ENCODE measurements around the gene DNMT3A.

Gene DNMT3A

DNA sequence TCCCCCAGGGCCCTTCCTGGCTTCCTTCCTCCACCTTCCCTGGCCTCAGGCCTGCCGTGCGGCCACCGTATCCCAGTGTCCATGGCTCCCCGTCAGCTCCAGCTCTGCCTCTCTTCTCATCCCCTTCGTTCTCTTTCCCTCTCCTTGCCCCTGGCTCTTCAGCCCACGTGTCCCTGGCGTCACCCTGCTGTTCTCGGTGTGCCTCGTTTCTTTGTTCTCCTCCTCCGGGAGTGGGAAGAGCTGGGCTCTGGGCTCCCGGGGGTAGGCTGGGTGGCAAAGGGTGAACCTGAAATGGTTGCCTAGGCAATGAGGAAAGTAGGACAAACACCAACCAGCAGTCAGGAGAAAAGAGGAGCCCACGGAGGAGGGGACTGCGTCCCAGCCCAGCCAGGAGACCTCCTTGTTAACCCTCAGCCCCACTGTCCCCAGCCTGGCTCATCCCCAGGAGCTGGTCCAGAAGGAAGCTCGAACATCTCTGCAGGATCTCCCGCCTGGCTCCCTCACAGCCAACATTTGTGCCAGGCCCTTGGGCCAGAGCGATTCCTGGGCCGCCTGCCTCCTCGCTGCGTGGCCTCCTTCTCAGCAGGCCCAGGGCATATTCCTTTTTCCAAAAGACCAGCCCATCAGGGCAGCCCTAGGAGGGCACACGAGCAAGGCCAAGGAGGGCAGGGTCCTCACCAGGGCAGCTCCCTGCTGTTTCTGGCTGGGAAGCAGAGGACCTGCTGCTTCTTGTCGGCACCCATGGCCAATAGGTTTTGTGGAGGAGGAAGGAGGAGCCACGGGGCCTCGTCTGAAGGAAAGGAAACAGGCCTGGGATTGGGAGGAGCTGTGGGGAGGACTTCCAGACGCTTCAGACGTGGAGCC, 30.9 kb upstream of the DNMT3A start:
- no peaks in the 10 kb centered on the region for H3K9me3 ChIP-seq (ENCODE audit: control insufficient read depth, insufficient read depth, low read length)
- peaks cover 9% of the 10 kb centered on the region; the same call in 1 of the 2 replicates for H3K4me1 ChIP-seq (ENCODE audit: control insufficient read depth, insufficient read depth, low read length)
- no peaks in the 10 kb centered on the region for H3K27me3 ChIP-seq (ENCODE audit: control insufficient read depth, insufficient read depth, low read length)
- no peak overlapping the region for H3K4me3 ChIP-seq (ENCODE audit: low read length)
- WGBS (ENCODE audit: insufficient coverage, insufficient read length) = no CpG with 5 or more reads among the region's 25 CpGs
- no peak for DNase-seq (ENCODE audit: low read depth, low spot score)
- no peaks in the 10 kb centered on the region; the same call in 1 of the 2 replicates for H3K36me3 ChIP-seq (ENCODE audit: control insufficient read depth, insufficient read depth, low read length)
- no peak overlapping the region for H3K27ac ChIP-seq (ENCODE audit: low read length)

DNA sequence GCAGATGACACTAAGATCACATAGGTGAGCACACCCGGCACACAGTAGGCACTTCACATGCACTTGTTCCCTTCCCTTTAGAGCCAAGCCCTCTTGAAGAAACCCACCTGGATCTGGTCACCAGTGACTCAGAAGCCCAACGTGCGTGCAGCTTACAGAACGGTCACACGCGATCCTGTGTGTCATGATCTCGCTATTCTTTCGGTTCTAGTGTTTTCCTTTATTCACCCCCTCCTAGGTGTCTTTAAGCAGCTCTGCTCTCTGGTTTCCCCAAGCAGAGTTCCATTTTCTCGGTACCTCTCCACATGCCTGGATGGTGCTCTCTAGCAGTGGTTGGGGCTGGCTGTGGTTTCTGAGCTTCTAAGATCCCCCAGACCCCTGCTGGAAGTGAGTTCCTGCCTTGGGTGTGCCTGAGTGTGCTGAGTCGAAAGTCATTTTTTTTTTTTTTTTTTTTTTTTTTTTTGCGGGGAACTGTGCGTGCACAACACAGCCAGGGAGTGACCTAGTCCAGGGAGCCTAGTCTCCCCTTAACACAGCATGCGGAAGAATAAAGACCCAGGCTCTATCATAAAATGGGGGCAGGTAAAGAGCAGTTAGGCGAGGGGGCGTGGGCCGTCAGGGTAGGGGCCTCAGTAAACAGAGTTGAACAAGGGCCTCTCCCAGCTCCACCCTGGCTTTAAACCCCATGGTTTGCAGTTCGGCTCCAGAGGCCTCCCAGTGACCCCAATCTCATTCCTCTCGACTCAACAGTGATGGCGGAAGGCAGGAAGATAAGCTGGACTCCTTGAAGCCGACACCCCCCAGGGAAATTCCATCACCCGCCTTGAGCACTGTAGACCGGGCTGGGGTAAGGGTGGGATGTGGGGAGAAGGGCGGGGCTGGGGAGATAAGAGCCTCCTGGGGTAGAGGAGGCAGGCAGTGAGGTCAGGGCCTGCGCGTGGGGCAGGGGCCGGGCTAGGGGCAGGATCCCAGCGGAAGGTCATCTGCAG, 29.8 kb upstream of the DNMT3A start:
- H3K4me1 ChIP-seq (ENCODE audit: control insufficient read depth, insufficient read depth, low read length) = 0 out of 2 replicates have a peak, but pooled peaks cover 5% of the 10 kb centered on the region
- no peak for DNase-seq (ENCODE audit: low read depth, low spot score)
- WGBS (ENCODE audit: insufficient coverage, insufficient read length) = no CpG with 5 or more reads among the region's 27 CpGs
- no peaks in the 10 kb centered on the region for H3K9me3 ChIP-seq (ENCODE audit: control insufficient read depth, insufficient read depth, low read length)
- H3K36me3 ChIP-seq (ENCODE audit: control insufficient read depth, insufficient read depth, low read length) = no peaks in the 10 kb centered on the region; the same call in 1 of the 2 replicates
- no peaks in the 10 kb centered on the region for H3K27me3 ChIP-seq (ENCODE audit: control insufficient read depth, insufficient read depth, low read length)
- no peak overlapping the region for H3K27ac ChIP-seq (ENCODE audit: low read length)
- H3K4me3 ChIP-seq (ENCODE audit: low read length) = no peak overlapping the region

GRCh38 chr2:25369876-25370275, 28.2 kb upstream of the DNMT3A start:
- WGBS (ENCODE audit: insufficient coverage, insufficient read length) = no CpG with 5 or more reads among the region's 5 CpGs
- DNase-seq (ENCODE audit: low read depth, low spot score) = no peak
- Histone ChIP-seq H3K4me3 (ENCODE audit: low read length) (no peak overlapping the region), H3K27ac (ENCODE audit: low read length) (no peak overlapping the region), H3K36me3 (ENCODE audit: control insufficient read depth, insufficient read depth, low read length) (no peaks in the 10 kb centered on the region; the same call in 1 of the 2 replicates), H3K4me1 (ENCODE audit: control insufficient read depth, insufficient read depth, low read length) (0 out of 2 replicates have a peak, but pooled peaks cover 1% of the 10 kb centered on the region), H3K27me3 (ENCODE audit: control insufficient read depth, insufficient read depth, low read length) (no peaks in the 10 kb centered on the region), H3K9me3 (ENCODE audit: control insufficient read depth, insufficient read depth, low read length) (no peaks in the 10 kb centered on the region)

GRCh38 chr2:25369439-25369838, 27.7 kb upstream of the DNMT3A start:
- DNase-seq (ENCODE audit: low read depth, low spot score) = no peak
- H3K36me3 ChIP-seq (ENCODE audit: control insufficient read depth, insufficient read depth, low read length) = no peaks in the 10 kb centered on the region; the same call in 1 of the 2 replicates
- no peaks in the 10 kb centered on the region for H3K9me3 ChIP-seq (ENCODE audit: control insufficient read depth, insufficient read depth, low read length)
- no CpG with 5 or more reads among the region's 4 CpGs for WGBS (ENCODE audit: insufficient coverage, insufficient read length)
- H3K4me3 ChIP-seq (ENCODE audit: low read length) = no peak overlapping the region
- H3K4me1 ChIP-seq (ENCODE audit: control insufficient read depth, insufficient read depth, low read length) = 0 out of 2 replicates have a peak, but pooled peaks cover 1% of the 10 kb centered on the region
- no peaks in the 10 kb centered on the region for H3K27me3 ChIP-seq (ENCODE audit: control insufficient read depth, insufficient read depth, low read length)
- no peak overlapping the region for H3K27ac ChIP-seq (ENCODE audit: low read length)

- Histone ChIP-seq H3K9me3 (ENCODE audit: control insufficient read depth, insufficient read depth, low read length) (no peaks in the 10 kb centered on the region), H3K4me3 (ENCODE audit: low read length) (no peak overlapping the region), H3K4me1 (ENCODE audit: control insufficient read depth, insufficient read depth, low read length) (0 out of 2 replicates have a peak, but pooled peaks cover 1% of the 10 kb centered on the region), H3K27ac (ENCODE audit: low read length) (no peak overlapping the region), H3K27me3 (ENCODE audit: control insufficient read depth, insufficient read depth, low read length) (no peaks in the 10 kb centered on the region), H3K36me3 (ENCODE audit: control insufficient read depth, insufficient read depth, low read length) (no peaks in the 10 kb centered on the region; the same call in 1 of the 2 replicates)
- no CpG with 5 or more reads among the region's 4 CpGs for WGBS (ENCODE audit: insufficient coverage, insufficient read length)
- DNase-seq (ENCODE audit: low read depth, low spot score) = no peak
Measured at GRCh38 chr2:25368660-25369059, 26.9 kb upstream of the DNMT3A start.

DNA sequence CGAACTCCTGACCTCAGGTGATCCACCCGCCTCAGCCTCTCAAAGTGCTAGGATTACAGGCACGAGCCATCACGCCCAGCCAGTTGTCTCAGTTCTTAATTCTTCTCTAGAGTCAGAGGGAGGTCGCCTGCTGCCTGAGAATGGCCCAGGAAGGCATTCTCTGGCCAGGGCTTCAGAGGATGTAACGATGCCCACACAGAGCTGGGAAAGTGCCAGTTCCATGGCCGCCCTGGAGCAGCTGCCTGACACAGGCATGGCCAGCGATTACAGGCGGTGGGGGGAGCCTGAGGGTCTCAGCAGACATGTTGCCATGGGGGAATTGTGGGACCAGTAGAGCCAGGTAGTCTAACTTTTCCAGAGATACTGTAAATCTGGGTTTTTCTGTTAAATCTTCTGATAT, 25.6 kb upstream of the DNMT3A start:
- H3K9me3 ChIP-seq (ENCODE audit: control insufficient read depth, insufficient read depth, low read length) = no peaks in the 10 kb centered on the region
- no peaks in the 10 kb centered on the region; the same call in 1 of the 2 replicates for H3K36me3 ChIP-seq (ENCODE audit: control insufficient read depth, insufficient read depth, low read length)
- DNase-seq (ENCODE audit: low read depth, low spot score) = no peak
- WGBS (ENCODE audit: insufficient coverage, insufficient read length) = no CpG with 5 or more reads among the region's 9 CpGs
- H3K4me3 ChIP-seq (ENCODE audit: low read length) = no peak overlapping the region
- no peak overlapping the region for H3K27ac ChIP-seq (ENCODE audit: low read length)
- H3K4me1 ChIP-seq (ENCODE audit: control insufficient read depth, insufficient read depth, low read length) = peaks cover under 1% of the 10 kb centered on the region; the same call in 1 of the 2 replicates
- no peaks in the 10 kb centered on the region for H3K27me3 ChIP-seq (ENCODE audit: control insufficient read depth, insufficient read depth, low read length)

DNA sequence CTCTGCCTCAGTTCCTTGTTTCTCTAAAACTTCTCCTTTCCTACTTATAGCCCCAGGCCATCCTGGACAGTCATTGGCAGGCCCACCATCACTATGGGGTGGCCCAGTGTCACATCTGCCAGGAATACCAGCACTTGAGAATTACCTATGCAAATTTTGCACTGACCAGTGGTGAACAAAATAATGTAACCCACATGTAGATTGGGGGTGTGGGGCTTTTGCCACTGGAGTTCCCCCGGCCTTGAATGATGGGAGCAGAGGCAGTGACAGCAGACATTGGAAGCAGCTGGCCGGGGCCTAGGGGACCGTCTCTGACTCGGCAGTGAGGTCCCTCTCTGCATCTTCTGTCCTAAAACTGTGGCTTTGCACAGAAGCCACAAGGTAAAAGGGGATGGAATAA, 24.9 kb upstream of the DNMT3A start:
- no peaks in the 10 kb centered on the region for H3K9me3 ChIP-seq (ENCODE audit: control insufficient read depth, insufficient read depth, low read length)
- no peak for DNase-seq (ENCODE audit: low read depth, low spot score)
- no peaks in the 10 kb centered on the region for H3K36me3 ChIP-seq (ENCODE audit: control insufficient read depth, insufficient read depth, low read length)
- H3K4me3 ChIP-seq (ENCODE audit: low read length) = no peak overlapping the region
- WGBS (ENCODE audit: insufficient coverage, insufficient read length) = no CpG with 5 or more reads among the region's 4 CpGs
- H3K27me3 ChIP-seq (ENCODE audit: control insufficient read depth, insufficient read depth, low read length) = no peaks in the 10 kb centered on the region
- H3K4me1 ChIP-seq (ENCODE audit: control insufficient read depth, insufficient read depth, low read length) = no peaks in the 10 kb centered on the region; the same call in 1 of the 2 replicates
- H3K27ac ChIP-seq (ENCODE audit: low read length) = no peak overlapping the region

- Histone ChIP-seq H3K4me1 (ENCODE audit: control insufficient read depth, insufficient read depth, low read length) (no peaks in the 10 kb centered on the region; the same call in 1 of the 2 replicates), H3K27ac (ENCODE audit: low read length) (no peak overlapping the region)
- WGBS (ENCODE audit: insufficient coverage, insufficient read length) = no CpG with 5 or more reads among the region's 5 CpGs
Measured at GRCh38 chr2:25365241-25365640, 23.5 kb upstream of the DNMT3A start.

DNA sequence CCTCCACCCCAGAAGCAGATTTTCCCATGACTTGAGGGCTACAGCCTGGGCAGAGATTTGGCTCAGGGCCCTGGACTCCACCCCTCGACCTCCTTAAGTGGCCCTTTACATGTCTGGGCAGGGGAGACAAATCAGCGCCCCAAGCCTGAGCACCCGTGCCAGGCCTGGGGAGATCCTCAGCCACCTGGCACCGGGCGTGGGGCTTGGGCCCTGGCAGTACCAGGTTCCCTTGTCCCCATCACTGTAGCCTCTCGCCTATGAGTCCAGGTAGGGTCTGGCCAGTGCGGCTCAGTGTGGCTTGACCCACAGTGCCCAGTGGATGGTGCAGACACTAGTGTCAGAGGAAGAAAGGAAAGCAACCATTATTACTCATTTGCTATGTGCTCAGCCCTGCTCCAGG, 22.0 kb upstream of the DNMT3A start:
- Histone ChIP-seq H3K27ac (ENCODE audit: low read length) (no peak overlapping the region), H3K4me1 (ENCODE audit: control insufficient read depth, insufficient read depth, low read length) (no peaks in the 10 kb centered on the region; the same call in 1 of the 2 replicates), H3K36me3 (ENCODE audit: control insufficient read depth, insufficient read depth, low read length) (no peaks in the 10 kb centered on the region), H3K9me3 (ENCODE audit: control insufficient read depth, insufficient read depth, low read length) (no peaks in the 10 kb centered on the region), H3K27me3 (ENCODE audit: control insufficient read depth, insufficient read depth, low read length) (peaks cover 2% of the 10 kb centered on the region; the same call in 1 of the 2 replicates), H3K4me3 (ENCODE audit: low read length) (no peak overlapping the region)
- WGBS (ENCODE audit: insufficient coverage, insufficient read length) = no CpG with 5 or more reads among the region's 7 CpGs
- DNase-seq (ENCODE audit: low read depth, low spot score) = no peak

More at GRCh38 chr2:25365241-25365640, 23.5 kb upstream of the DNMT3A start:
- no peak for DNase-seq (ENCODE audit: low read depth, low spot score)
- Histone ChIP-seq H3K9me3 (ENCODE audit: control insufficient read depth, insufficient read depth, low read length) (no peaks in the 10 kb centered on the region), H3K4me3 (ENCODE audit: low read length) (no peak overlapping the region), H3K36me3 (ENCODE audit: control insufficient read depth, insufficient read depth, low read length) (no peaks in the 10 kb centered on the region), H3K27me3 (ENCODE audit: control insufficient read depth, insufficient read depth, low read length) (peaks cover 2% of the 10 kb centered on the region; the same call in 1 of the 2 replicates)
